ENCODE measurements around the gene GRAMD2B. TPM values are rescaled to one million over a fixed set of nuclear protein-coding genes. Genes with fewer than 3 reads are reported as not detected.

Gene GRAMD2B
- total and polyA plus RNA-seq, 2 experiments from 2014 or later = 90.4 to 128 TPM

DNA sequence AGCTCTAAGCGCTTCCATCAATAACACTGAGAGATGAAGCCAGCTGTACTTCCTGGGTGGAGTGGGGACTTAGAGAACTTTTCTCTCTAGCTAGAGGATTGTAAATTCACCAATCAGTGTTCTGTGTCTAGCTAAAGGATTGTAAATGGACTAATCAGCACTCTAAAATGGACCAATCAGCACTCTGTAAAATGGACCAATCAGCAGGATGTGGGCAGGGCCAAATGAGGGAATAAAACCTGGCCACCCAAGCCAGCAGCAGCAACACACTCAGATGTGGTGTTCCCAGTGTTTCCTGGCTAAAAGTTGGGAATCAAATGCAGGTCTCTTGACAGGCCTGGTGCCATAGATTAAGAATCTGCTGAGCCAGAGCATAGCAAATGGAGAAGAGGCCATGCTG lies 111.3 kb downstream of the GRAMD2B start:
- in situ Hi-C loops (cut with MboI) = loop anchor here (25.0 kb wide), 1 partner anchor 522 kb away; no protein-coding TSS in a partner anchor
- no peak overlapping the region for H2AFZ ChIP-seq
- peaks cover 3% of the 10 kb centered on the region; the same call in 1 of the 2 replicates for H3K4me1 ChIP-seq (ENCODE audit: insufficient read depth)
- no peak overlapping the region for H3K4me3 ChIP-seq
- H3K4me2 ChIP-seq (ENCODE audit: unreplicated experiment) = no peak overlapping the region
- no peaks in the 10 kb centered on the region for H3F3A ChIP-seq (ENCODE audit: insufficient read depth)
- no peaks in the 10 kb centered on the region for H3K9me3 ChIP-seq (ENCODE audit: low read depth)
- H3K36me3 ChIP-seq (ENCODE audit: low read depth) = no peaks in the 10 kb centered on the region
- TF ChIP-seq EZH2phosphoT487 (IDR thresholded peaks at IDR 0.05; ENCODE audit: insufficient read depth, low read depth) = no peak
- TF ChIP-seq EZH2 (IDR thresholded peaks at IDR 0.05; ENCODE audit: insufficient read depth, poor library complexity, severe bottlenecking) = no peak
- H3K9ac ChIP-seq = no peak overlapping the region
- H3K79me2 ChIP-seq (ENCODE audit: insufficient read depth) = no peaks in the 10 kb centered on the region
- no peak overlapping the region for H3K27ac ChIP-seq
- H4K20me1 ChIP-seq (ENCODE audit: insufficient read depth) = no peaks in the 10 kb centered on the region
- no peak for DNase-seq
- 90 to 100% methylated on average over 1 of the region's 1 CpG for WGBS, 2 experiments (ENCODE audit: low coverage in 1 of 2, low lambda C conversion rate in 2 of 2, missing lambda C conversion rate in 2 of 2)
- H3K27me3 ChIP-seq (replicated peaks; ENCODE audit: insufficient read depth) = no peaks in the 10 kb centered on the region
- no peaks in the 10 kb centered on the region for H3K9me2 ChIP-seq (ENCODE audit: insufficient read depth)

DNA sequence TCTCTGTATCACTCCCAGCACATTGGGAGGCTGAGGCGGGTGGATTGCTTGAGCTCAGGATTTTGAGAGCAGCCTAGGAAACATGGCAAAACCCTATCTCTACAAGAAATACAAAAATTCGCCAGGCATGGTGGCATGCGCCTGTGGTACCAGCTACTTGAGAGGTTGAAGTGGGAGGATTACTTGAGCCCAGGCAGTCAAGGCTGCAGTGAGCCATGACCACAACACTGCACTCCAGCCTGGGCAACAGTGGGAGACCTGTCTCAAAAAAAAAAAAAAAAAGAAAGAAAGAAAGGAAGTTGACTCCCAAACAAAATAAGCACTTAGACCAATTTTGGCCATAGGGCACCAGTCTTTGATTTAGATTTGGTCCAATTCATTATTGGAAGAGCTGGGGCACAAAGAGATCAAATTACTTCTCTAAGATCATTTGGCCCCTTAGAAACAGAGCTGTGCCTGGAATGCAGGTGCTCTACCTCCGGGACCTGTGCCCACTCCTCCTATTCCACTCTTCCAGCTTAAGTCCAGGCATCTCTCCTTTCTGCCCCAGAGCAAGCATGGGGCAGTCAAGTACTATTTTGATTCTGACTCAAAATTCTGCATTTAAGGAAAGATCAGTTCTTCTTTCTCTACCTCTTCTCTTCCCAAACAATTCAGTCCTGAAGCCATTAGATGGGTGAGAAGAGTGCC lies 112.8 kb downstream of the GRAMD2B start:
- no peak overlapping the region for H2AFZ ChIP-seq
- no peaks in the 10 kb centered on the region for H3K27me3 ChIP-seq (replicated peaks; ENCODE audit: insufficient read depth)
- H4K20me1 ChIP-seq (ENCODE audit: insufficient read depth) = no peaks in the 10 kb centered on the region
- TF ChIP-seq EZH2 (IDR thresholded peaks at IDR 0.05; ENCODE audit: insufficient read depth, poor library complexity, severe bottlenecking) (no peak), EZH2phosphoT487 (IDR thresholded peaks at IDR 0.05; ENCODE audit: insufficient read depth, low read depth) (no peak)
- no peaks in the 10 kb centered on the region for H3K9me3 ChIP-seq (ENCODE audit: low read depth)
- H3K27ac ChIP-seq = no peak overlapping the region
- in situ Hi-C loops (cut with MboI) = loop anchor here (5.0 to 25.0 kb wide), 2 partner anchors 194 to 524 kb away; no protein-coding TSS in a partner anchor
- no peaks in the 10 kb centered on the region for H3K36me3 ChIP-seq (ENCODE audit: low read depth)
- H3K9me2 ChIP-seq (ENCODE audit: insufficient read depth) = no peaks in the 10 kb centered on the region
- H3K4me3 ChIP-seq = no peak overlapping the region
- no peak overlapping the region for H3K4me2 ChIP-seq (ENCODE audit: unreplicated experiment)
- peaks cover 3% of the 10 kb centered on the region; the same call in 1 of the 2 replicates for H3K4me1 ChIP-seq (ENCODE audit: insufficient read depth)
- no peaks in the 10 kb centered on the region for H3F3A ChIP-seq (ENCODE audit: insufficient read depth)
- no peaks in the 10 kb centered on the region for H3K79me2 ChIP-seq (ENCODE audit: insufficient read depth)
- DNase-seq = no peak
- H3K9ac ChIP-seq = no peak overlapping the region
- WGBS, 2 experiments (ENCODE audit: low coverage in 1 of 2, low lambda C conversion rate in 2 of 2, missing lambda C conversion rate in 2 of 2) = 87 to 88% methylated on average over 4 of the region's 4 CpGs

DNA sequence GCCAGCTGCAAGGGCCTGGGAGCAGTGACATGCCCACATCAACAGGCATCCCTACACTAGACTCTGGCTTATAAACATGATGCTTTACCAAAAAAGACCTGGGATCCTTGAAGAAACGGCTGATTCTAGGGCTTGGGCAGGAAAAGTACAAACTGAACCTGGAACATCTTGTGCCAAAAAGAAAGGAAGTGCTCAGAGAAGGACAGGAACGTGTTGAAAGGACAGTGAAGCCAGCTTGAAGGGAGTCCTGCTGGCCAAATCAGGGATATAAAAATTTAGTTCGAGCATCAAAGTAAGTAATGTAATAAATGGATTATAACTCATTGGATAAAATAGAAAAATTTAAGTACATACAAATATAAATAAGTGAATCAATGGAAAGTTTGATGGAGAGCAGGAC lies 113.7 kb downstream of the GRAMD2B start:
- H3F3A ChIP-seq (ENCODE audit: insufficient read depth) = no peaks in the 10 kb centered on the region
- no peaks in the 10 kb centered on the region for H3K27me3 ChIP-seq (replicated peaks; ENCODE audit: insufficient read depth)
- H3K4me2 ChIP-seq (ENCODE audit: unreplicated experiment) = no peak overlapping the region
- TF ChIP-seq EZH2phosphoT487 (IDR thresholded peaks at IDR 0.05; ENCODE audit: insufficient read depth, low read depth) = no peak
- no peak for TF ChIP-seq EZH2 (IDR thresholded peaks at IDR 0.05; ENCODE audit: insufficient read depth, poor library complexity, severe bottlenecking)
- H3K27ac ChIP-seq = no peak overlapping the region
- in situ Hi-C loops (cut with MboI) = loop anchor here (5.0 to 25.0 kb wide), 2 partner anchors 195 to 525 kb away; no protein-coding TSS in a partner anchor
- DNase-seq = no peak
- H3K4me3 ChIP-seq = no peak overlapping the region
- no peak overlapping the region for H2AFZ ChIP-seq
- no peak overlapping the region for H3K9ac ChIP-seq
- H3K9me3 ChIP-seq (ENCODE audit: low read depth) = no peaks in the 10 kb centered on the region
- 54 to 58% methylated on average over 3 of the region's 3 CpGs for WGBS, 2 experiments (ENCODE audit: low coverage in 1 of 2, low lambda C conversion rate in 2 of 2, missing lambda C conversion rate in 2 of 2)
- no peaks in the 10 kb centered on the region for H3K36me3 ChIP-seq (ENCODE audit: low read depth)
- H3K9me2 ChIP-seq (ENCODE audit: insufficient read depth) = no peaks in the 10 kb centered on the region
- H4K20me1 ChIP-seq (ENCODE audit: insufficient read depth) = no peaks in the 10 kb centered on the region
- H3K79me2 ChIP-seq (ENCODE audit: insufficient read depth) = no peaks in the 10 kb centered on the region
- H3K4me1 ChIP-seq (ENCODE audit: insufficient read depth) = peaks cover 3% of the 10 kb centered on the region; the same call in 1 of the 2 replicates

DNA sequence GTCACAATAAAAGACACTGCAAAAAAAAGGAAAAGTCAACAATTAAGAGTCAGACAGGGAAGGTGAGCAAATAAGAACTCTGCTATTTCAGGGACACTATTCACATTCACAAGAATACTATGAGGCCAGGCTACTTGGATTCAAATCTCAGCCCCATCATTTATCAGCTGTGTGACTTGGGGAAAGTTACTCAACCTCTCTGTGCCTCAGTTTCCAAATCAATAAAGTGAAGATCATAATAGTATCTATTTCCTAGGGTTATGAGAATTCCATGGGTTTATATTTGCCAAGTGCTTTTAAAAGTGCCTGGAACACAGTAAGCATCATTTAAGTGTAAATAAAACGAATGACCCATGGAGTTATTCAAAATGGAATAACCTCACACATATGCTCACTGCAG lies 115.4 kb downstream of the GRAMD2B start:
- Histone ChIP-seq H3K9ac (peak overlapping the region; percentile 53), H3K9me2 (ENCODE audit: insufficient read depth) (no peaks in the 10 kb centered on the region), H3K4me2 (ENCODE audit: unreplicated experiment) (no peak overlapping the region), H3K36me3 (ENCODE audit: low read depth) (no peaks in the 10 kb centered on the region), H3K27me3 (replicated peaks; ENCODE audit: insufficient read depth) (no peaks in the 10 kb centered on the region), H3K9me3 (ENCODE audit: low read depth) (no peaks in the 10 kb centered on the region), H3F3A (ENCODE audit: insufficient read depth) (no peaks in the 10 kb centered on the region), H3K4me1 (ENCODE audit: insufficient read depth) (peaks cover 3% of the 10 kb centered on the region; the same call in 1 of the 2 replicates), H3K79me2 (ENCODE audit: insufficient read depth) (no peaks in the 10 kb centered on the region), H3K27ac (peak overlapping the region; percentile 53), H4K20me1 (ENCODE audit: insufficient read depth) (no peaks in the 10 kb centered on the region), H3K4me3 (no peak overlapping the region), H2AFZ (no peak overlapping the region)
- no peak for TF ChIP-seq EZH2 (IDR thresholded peaks at IDR 0.05; ENCODE audit: insufficient read depth, poor library complexity, severe bottlenecking)
- no peak for TF ChIP-seq EZH2phosphoT487 (IDR thresholded peaks at IDR 0.05; ENCODE audit: insufficient read depth, low read depth)
- 69 to 84% methylated on average over 1 of the region's 1 CpG for WGBS, 2 experiments (ENCODE audit: low coverage in 1 of 2, low lambda C conversion rate in 2 of 2, missing lambda C conversion rate in 2 of 2)
- in situ Hi-C loops (cut with MboI) = loop anchor here (5.0 to 25.0 kb wide), 2 partner anchors 196 to 526 kb away; no protein-coding TSS in a partner anchor
- DNase-seq = no peak

Measured in GM23248 (cell line).